ENCODE measurements around the gene PSMB11.

DNA sequence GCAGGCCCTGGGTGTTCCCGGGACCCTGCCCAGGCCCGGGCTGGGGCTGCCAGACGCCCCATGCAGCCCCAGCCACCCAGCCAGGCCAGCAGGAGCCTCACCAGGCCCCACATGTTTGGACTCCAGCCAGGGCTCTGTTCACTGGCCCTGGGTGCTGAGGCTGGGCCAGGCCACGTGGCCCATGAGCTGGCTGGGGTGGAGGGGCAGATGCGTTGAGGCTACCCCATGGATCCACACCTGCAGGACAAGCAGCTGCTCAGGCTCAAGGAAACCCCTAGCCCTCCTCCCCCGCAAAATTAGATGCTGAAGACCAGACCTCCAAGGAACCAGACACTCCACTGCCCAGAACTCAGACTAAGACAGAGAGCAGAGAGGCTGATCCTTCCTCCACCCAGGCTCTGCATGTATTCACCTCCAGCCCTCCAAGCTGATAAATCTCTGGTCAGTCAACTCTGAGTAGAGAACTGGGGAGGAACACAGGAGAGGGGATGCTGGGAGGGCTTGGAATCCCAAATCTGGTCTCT is 13.7 kb downstream of the PSMB11 start:
- TF ChIP-seq, protein P1, sequence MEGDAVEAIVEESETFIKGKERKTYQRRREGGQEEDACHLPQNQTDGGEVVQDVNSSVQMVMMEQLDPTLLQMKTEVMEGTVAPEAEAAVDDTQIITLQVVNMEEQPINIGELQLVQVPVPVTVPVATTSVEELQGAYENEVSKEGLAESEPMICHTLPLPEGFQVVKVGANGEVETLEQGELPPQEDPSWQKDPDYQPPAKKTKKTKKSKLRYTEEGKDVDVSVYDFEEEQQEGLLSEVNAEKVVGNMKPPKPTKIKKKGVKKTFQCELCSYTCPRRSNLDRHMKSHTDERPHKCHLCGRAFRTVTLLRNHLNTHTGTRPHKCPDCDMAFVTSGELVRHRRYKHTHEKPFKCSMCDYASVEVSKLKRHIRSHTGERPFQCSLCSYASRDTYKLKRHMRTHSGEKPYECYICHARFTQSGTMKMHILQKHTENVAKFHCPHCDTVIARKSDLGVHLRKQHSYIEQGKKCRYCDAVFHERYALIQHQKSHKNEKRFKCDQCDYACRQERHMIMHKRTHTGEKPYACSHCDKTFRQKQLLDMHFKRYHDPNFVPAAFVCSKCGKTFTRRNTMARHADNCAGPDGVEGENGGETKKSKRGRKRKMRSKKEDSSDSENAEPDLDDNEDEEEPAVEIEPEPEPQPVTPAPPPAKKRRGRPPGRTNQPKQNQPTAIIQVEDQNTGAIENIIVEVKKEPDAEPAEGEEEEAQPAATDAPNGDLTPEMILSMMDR (IDR thresholded peaks at IDR 0.05): no peak
- no peak for TF ChIP-seq POLR2A (IDR thresholded peaks at IDR 0.05)

All from heart left ventricle (tissue), 13 donors.